Measurements from ENCODE around the gene REG3A.

The REG3A gene

GRCh38 chr2:79138385-79138784 lies 21.2 kb downstream of the REG3A start:
- Histone ChIP-seq H3K27me3 (ENCODE audit: insufficient read depth, poor library complexity, severe bottlenecking) (no peaks in the 10 kb centered on the region), H3K4me3 (ENCODE audit: severe bottlenecking) (no peak overlapping the region), H3K36me3 (ENCODE audit: low read depth) (no peaks in the 10 kb centered on the region), H3K27ac (ENCODE audit: poor library complexity, severe bottlenecking) (no peak overlapping the region), H3K9me3 (ENCODE audit: severe bottlenecking) (no peaks in the 10 kb centered on the region), H3K4me1 (ENCODE audit: insufficient read depth, poor library complexity, severe bottlenecking) (no peaks in the 10 kb centered on the region)
- no peak for TF ChIP-seq CTCF (IDR thresholded peaks at IDR 0.05; ENCODE audit: poor library complexity, severe bottlenecking)
- ATAC-seq (ENCODE audit: low read depth): no peak
- no peak for DNase-seq (ENCODE audit: low spot score)

DNA sequence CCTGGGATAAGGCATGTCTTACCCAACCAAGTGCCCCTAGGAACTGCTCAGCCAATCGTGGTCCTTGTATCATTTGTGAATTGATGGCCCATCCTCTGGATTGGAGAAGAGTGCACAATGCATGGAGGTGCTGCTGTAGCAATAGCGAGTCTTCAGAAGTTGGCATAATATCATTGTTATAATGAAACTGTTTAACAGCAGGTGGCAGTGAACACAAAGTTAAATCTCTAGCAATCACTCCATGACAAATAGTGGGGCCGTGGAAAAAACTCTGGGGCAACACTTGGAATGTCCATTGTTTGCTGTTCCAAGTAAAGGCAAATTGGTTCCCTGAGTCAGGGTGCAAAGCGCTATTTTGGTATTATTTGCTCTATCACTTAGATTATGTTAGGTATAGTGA lies 27.9 kb downstream of the REG3A start:
- Histone ChIP-seq H3K27ac (ENCODE audit: poor library complexity, severe bottlenecking) (no peak overlapping the region), H3K9me3 (ENCODE audit: severe bottlenecking) (no peaks in the 10 kb centered on the region), H3K4me1 (ENCODE audit: insufficient read depth, poor library complexity, severe bottlenecking) (no peaks in the 10 kb centered on the region), H3K36me3 (ENCODE audit: low read depth) (no peaks in the 10 kb centered on the region), H3K4me3 (ENCODE audit: severe bottlenecking) (no peak overlapping the region), H3K27me3 (ENCODE audit: insufficient read depth, poor library complexity, severe bottlenecking) (no peaks in the 10 kb centered on the region)
- TF ChIP-seq CTCF (IDR thresholded peaks at IDR 0.05; ENCODE audit: poor library complexity, severe bottlenecking): no peak
- ATAC-seq (ENCODE audit: low read depth): no peak
- no peak for DNase-seq (ENCODE audit: low spot score)

- DNase-seq (ENCODE audit: low spot score) (no peak), ATAC-seq (ENCODE audit: low read depth) (no peak)
- Histone ChIP-seq H3K27me3 (ENCODE audit: insufficient read depth, poor library complexity, severe bottlenecking) (no peaks in the 10 kb centered on the region), H3K27ac (ENCODE audit: poor library complexity, severe bottlenecking) (no peak overlapping the region), H3K4me3 (ENCODE audit: severe bottlenecking) (no peak overlapping the region), H3K9me3 (ENCODE audit: severe bottlenecking) (no peaks in the 10 kb centered on the region), H3K36me3 (ENCODE audit: low read depth) (no peaks in the 10 kb centered on the region), H3K4me1 (ENCODE audit: insufficient read depth, poor library complexity, severe bottlenecking) (no peaks in the 10 kb centered on the region)
- TF ChIP-seq CTCF (IDR thresholded peaks at IDR 0.05; ENCODE audit: poor library complexity, severe bottlenecking): no peak
These were observed 29.7 kb downstream of the REG3A start for GRCh38 chr2:79129804-79130203.

DNA sequence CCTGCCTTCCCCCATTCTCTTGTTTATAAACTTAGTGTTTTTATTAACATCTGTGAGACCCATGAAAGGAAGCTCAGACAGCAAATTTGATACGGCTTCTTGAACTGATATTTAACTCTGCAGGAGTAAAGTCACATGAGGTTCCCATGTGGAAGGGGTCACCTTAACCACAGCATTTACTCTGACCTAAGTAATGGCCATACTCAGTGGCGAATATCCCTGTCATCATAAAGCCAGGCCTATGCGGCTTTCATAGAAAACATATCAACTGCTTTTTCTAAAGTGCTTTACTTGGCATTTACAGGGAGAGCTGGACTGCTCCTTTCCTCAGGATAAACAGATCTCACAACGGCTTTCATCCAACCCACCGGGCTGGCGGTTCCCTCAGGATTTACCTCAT lies 30.3 kb downstream of the REG3A start:
- Histone ChIP-seq H3K4me1 (ENCODE audit: insufficient read depth, poor library complexity, severe bottlenecking) (no peaks in the 10 kb centered on the region), H3K9me3 (ENCODE audit: severe bottlenecking) (no peaks in the 10 kb centered on the region), H3K27me3 (ENCODE audit: insufficient read depth, poor library complexity, severe bottlenecking) (no peaks in the 10 kb centered on the region), H3K36me3 (ENCODE audit: low read depth) (no peaks in the 10 kb centered on the region), H3K27ac (ENCODE audit: poor library complexity, severe bottlenecking) (no peak overlapping the region), H3K4me3 (ENCODE audit: severe bottlenecking) (no peak overlapping the region)
- no peak for ATAC-seq (ENCODE audit: low read depth)
- no peak for TF ChIP-seq CTCF (IDR thresholded peaks at IDR 0.05; ENCODE audit: poor library complexity, severe bottlenecking)
- no peak for DNase-seq (ENCODE audit: low spot score)

DNA sequence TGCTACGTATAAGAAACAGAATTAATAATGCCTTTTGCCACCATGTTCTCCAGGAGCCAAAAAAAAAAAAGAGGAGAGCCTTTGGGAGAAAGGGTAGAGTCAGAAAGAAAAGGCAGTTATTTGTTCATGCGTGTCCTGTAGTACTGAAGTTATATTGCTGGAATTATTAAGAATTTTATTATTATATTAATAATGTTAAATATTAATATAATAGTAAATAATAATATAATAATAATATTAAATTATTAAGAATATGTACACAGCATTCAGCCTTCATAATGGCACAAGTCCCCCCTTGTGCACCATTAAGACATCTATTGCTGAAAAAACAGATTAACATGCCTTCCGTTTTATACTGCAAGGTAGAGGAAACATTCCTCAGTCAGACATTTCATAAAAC lies 31.1 kb downstream of the REG3A start:
- H3K27ac ChIP-seq (ENCODE audit: poor library complexity, severe bottlenecking): no peak overlapping the region
- no peaks in the 10 kb centered on the region for H3K9me3 ChIP-seq (ENCODE audit: severe bottlenecking)
- H3K4me3 ChIP-seq (ENCODE audit: severe bottlenecking): no peak overlapping the region
- H3K27me3 ChIP-seq (ENCODE audit: insufficient read depth, poor library complexity, severe bottlenecking): no peaks in the 10 kb centered on the region
- no peaks in the 10 kb centered on the region for H3K36me3 ChIP-seq (ENCODE audit: low read depth)
- no peak for ATAC-seq (ENCODE audit: low read depth)
- H3K4me1 ChIP-seq (ENCODE audit: insufficient read depth, poor library complexity, severe bottlenecking): no peaks in the 10 kb centered on the region
- TF ChIP-seq CTCF (IDR thresholded peaks at IDR 0.05; ENCODE audit: poor library complexity, severe bottlenecking): no peak
- DNase-seq (ENCODE audit: low spot score): no peak

All from RWPE2 (cell line).